ENCODE measurements around the gene GPR84. TPM values are rescaled to one million over a fixed set of nuclear protein-coding genes. Genes with fewer than 3 reads are reported as not detected.
A peak's percentile ranks its signal among the peaks of the same experiment; 100 is the strongest.

The GPR84 gene
- total and polyA plus RNA-seq, 2 of the 8 experiments (the other 6 are each of a cell fraction or from before 2014, with no cell fraction given): 0.09 TPM; not detected in 1

- TF ChIP-seq CTCF (IDR thresholded peaks at IDR 0.05; ENCODE audit: control extremely low read depth in 1 of 3, insufficient read depth in 1 of 3, low read depth in 1 of 3, low read length in 3 of 3): peak; percentile 100
- no peak; the same call in 1 of the 2 replicates for TF ChIP-seq GABPA (IDR thresholded peaks at IDR 0.05; ENCODE audit: borderline replicate concordance, insufficient read depth, low read length)
- no peak for TF ChIP-seq POLR2AphosphoS5 (IDR thresholded peaks at IDR 0.05; ENCODE audit: low read depth, low read length)
- TF ChIP-seq FOSL1 (IDR thresholded peaks at IDR 0.05; ENCODE audit: insufficient read depth, low read depth, low read length): no peak
- TF ChIP-seq SRF (IDR thresholded peaks at IDR 0.05; ENCODE audit: low read depth, low read length): peak; percentile 26; the same call in 1 of the 2 replicates
- 0 out of 2 replicates have a peak, but pooled peaks have one; percentile 34 for TF ChIP-seq E2F6 (IDR thresholded peaks at IDR 0.05)
- TF ChIP-seq GTF2F1 (IDR thresholded peaks at IDR 0.05; ENCODE audit: borderline replicate concordance, low read depth, low read length): peak; percentile 28; the same call in 1 of the 2 replicates
- TF ChIP-seq BRCA1 (IDR thresholded peaks at IDR 0.05; ENCODE audit: low read depth, low read length): no peak
- TF ChIP-seq CBX8 (IDR thresholded peaks at IDR 0.05; ENCODE audit: borderline replicate concordance, low read depth, low read length): no peak
- TF ChIP-seq JUND (IDR thresholded peaks at IDR 0.05; ENCODE audit: low read length): peak; percentile 66; the same call in 1 of the 2 replicates
- no peak for TF ChIP-seq SIRT6 (IDR thresholded peaks at IDR 0.05; ENCODE audit: low read length)
- TF ChIP-seq NANOG (IDR thresholded peaks at IDR 0.05; ENCODE audit: insufficient read depth, low read depth, low read length, poor library complexity, severe bottlenecking): no peak
- no peak for TF ChIP-seq ATF2 (IDR thresholded peaks at IDR 0.05; ENCODE audit: low read length)
- TF ChIP-seq BACH1 (IDR thresholded peaks at IDR 0.05; ENCODE audit: low read length): no peak
- no peak for TF ChIP-seq BCL11A (IDR thresholded peaks at IDR 0.05; ENCODE audit: low read depth in 2 of 2, low read length in 2 of 2)
- TF ChIP-seq RAD21 (IDR thresholded peaks at IDR 0.05 in 1 of 2, conservative IDR thresholded peaks at IDR 0.05 in 1 of 2; ENCODE audit: low read depth in 2 of 2, low read length in 2 of 2): peak; percentile 84 to 90
- no peak for TF ChIP-seq RBBP5 (IDR thresholded peaks at IDR 0.05; ENCODE audit: borderline replicate concordance, low read depth, low read length)
- TF ChIP-seq SIX5 (IDR thresholded peaks at IDR 0.05; ENCODE audit: low read depth, low read length): no peak
Observed at GRCh38 chr12:54379398-54380201, 15.3 kb upstream of the GPR84 start (continued).

All from H1 (cell line).